ENCODE results near the gene WWP2. TPM values are rescaled to one million over a fixed set of nuclear protein-coding genes. Genes with fewer than 3 reads are reported as not detected.
A peak's percentile ranks its signal among the peaks of the same experiment; 100 is the strongest.

The WWP2 gene
- total and polyA plus RNA-seq, 2 experiments from 2014 or later = 18.5 to 19.0 TPM

DNA sequence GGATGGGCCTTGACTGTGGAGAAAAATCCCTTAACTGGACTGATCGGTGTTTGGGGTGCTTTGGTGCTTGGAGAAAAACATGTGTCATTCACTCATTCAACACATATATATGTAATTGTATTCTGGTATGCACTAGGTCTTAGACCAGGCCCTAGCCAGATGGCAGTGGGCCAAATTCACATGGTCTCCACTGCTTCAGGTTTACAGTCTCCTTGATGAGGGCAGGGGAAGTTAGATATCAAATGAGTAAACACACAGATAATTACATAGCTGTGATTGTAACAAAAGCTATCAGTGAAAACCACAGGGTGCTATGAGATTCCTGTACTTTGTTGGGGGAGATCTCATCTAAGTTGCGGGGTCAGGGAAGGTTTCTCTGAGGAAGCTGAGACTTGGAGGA is 78.8 kb downstream of the WWP2 start:
- no peak overlapping the region for H3K4me2 ChIP-seq (ENCODE audit: unreplicated experiment)
- H3K36me3 ChIP-seq (ENCODE audit: low read depth) = no peaks in the 10 kb centered on the region; the same call in 1 of the 2 replicates
- TF ChIP-seq EZH2 (IDR thresholded peaks at IDR 0.05; ENCODE audit: insufficient read depth, poor library complexity, severe bottlenecking) (no peak), EZH2phosphoT487 (IDR thresholded peaks at IDR 0.05; ENCODE audit: insufficient read depth, low read depth) (no peak)
- no peak for DNase-seq
- no peaks in the 10 kb centered on the region for H3K4me1 ChIP-seq (ENCODE audit: insufficient read depth)
- no peaks in the 10 kb centered on the region for H3K79me2 ChIP-seq (ENCODE audit: insufficient read depth)
- H3K9me3 ChIP-seq (ENCODE audit: low read depth) = no peaks in the 10 kb centered on the region
- in situ Hi-C loops (cut with MboI) = no loop called here
- H4K20me1 ChIP-seq (ENCODE audit: insufficient read depth) = no peaks in the 10 kb centered on the region
- H3F3A ChIP-seq (ENCODE audit: insufficient read depth) = no peaks in the 10 kb centered on the region
- H2AFZ ChIP-seq = no peak overlapping the region
- H3K9me2 ChIP-seq (ENCODE audit: insufficient read depth) = no peaks in the 10 kb centered on the region
- H3K27me3 ChIP-seq (replicated peaks; ENCODE audit: insufficient read depth) = no peaks in the 10 kb centered on the region
- 97% methylated on average over 2 of the region's 2 CpGs for WGBS, 2 experiments (ENCODE audit: low coverage in 1 of 2, low lambda C conversion rate in 2 of 2, missing lambda C conversion rate in 2 of 2)
- H3K27ac ChIP-seq = no peak overlapping the region
- H3K9ac ChIP-seq = no peak overlapping the region
- no peak overlapping the region for H3K4me3 ChIP-seq

DNA sequence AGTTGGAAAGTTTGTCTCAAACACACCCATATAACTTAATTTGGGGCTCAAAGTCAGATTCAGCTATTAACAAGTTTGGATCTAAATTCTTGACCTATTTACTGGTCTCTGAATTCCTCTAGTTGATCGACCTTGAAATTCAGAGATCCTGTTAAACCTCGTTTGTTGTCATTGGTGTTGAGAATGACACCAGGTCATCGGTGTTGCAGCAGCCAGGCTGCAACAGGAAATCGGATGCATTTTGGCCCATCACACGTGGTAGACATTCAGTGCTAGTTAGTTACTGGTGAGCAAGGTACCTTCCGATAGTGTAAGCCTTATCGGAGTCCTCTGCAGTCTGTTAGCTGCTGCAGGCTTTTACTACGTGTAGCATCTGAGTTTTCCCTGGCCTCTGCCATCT is 82.3 kb downstream of the WWP2 start:
- Histone ChIP-seq H3K9me3 (ENCODE audit: low read depth) (no peaks in the 10 kb centered on the region), H3K36me3 (ENCODE audit: low read depth) (no peaks in the 10 kb centered on the region; the same call in 1 of the 2 replicates), H3K79me2 (ENCODE audit: insufficient read depth) (no peaks in the 10 kb centered on the region), H2AFZ (no peak overlapping the region), H3K9ac (no peak overlapping the region), H3K4me3 (no peak overlapping the region), H3K9me2 (ENCODE audit: insufficient read depth) (no peaks in the 10 kb centered on the region), H3K4me1 (ENCODE audit: insufficient read depth) (peaks cover 16% of the 10 kb centered on the region), H3K27me3 (replicated peaks; ENCODE audit: insufficient read depth) (no peaks in the 10 kb centered on the region), H4K20me1 (ENCODE audit: insufficient read depth) (no peaks in the 10 kb centered on the region), H3K4me2 (ENCODE audit: unreplicated experiment) (no peak overlapping the region), H3F3A (ENCODE audit: insufficient read depth) (peaks cover 18% of the 10 kb centered on the region), H3K27ac (no peak overlapping the region)
- in situ Hi-C loops (cut with MboI) = no loop called here
- TF ChIP-seq EZH2 (IDR thresholded peaks at IDR 0.05; ENCODE audit: insufficient read depth, poor library complexity, severe bottlenecking) = no peak
- no peak for TF ChIP-seq EZH2phosphoT487 (IDR thresholded peaks at IDR 0.05; ENCODE audit: insufficient read depth, low read depth)
- no peak for DNase-seq
- 85 to 90% methylated on average over 8 of the region's 8 CpGs for WGBS, 2 experiments (ENCODE audit: low coverage in 1 of 2, low lambda C conversion rate in 2 of 2, missing lambda C conversion rate in 2 of 2)

DNA sequence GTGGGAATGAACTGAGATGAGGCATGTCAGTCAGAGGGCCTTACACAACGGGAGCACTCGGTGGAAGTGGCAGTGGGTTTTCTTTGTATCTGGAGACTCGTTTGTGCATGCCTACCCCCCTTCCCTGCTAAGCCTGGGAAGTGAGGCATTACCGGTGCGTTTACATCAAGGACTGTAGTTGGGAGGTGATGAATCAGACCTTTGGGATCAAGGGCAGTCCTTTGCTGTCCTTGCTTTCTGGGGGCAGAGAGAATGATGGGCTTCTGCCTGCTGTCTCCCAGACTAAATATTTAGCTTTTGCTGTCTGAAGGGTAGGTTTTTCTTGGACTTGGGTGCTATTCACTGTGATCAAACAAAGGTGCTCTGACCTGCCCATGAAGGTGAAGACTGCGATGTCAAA is 83.0 kb downstream of the WWP2 start:
- H3K9me2 ChIP-seq (ENCODE audit: insufficient read depth) = no peaks in the 10 kb centered on the region
- no peaks in the 10 kb centered on the region for H3K27me3 ChIP-seq (replicated peaks; ENCODE audit: insufficient read depth)
- DNase-seq = no peak
- H2AFZ ChIP-seq = no peak overlapping the region
- WGBS, 2 experiments (ENCODE audit: low coverage in 1 of 2, low lambda C conversion rate in 2 of 2, missing lambda C conversion rate in 2 of 2) = 95% methylated on average over 6 of the region's 6 CpGs
- H3F3A ChIP-seq (ENCODE audit: insufficient read depth) = peaks cover 19% of the 10 kb centered on the region
- no peaks in the 10 kb centered on the region for H3K9me3 ChIP-seq (ENCODE audit: low read depth)
- peaks cover 19% of the 10 kb centered on the region for H3K4me1 ChIP-seq (ENCODE audit: insufficient read depth)
- H3K4me3 ChIP-seq = no peak overlapping the region
- no peak overlapping the region for H3K9ac ChIP-seq
- H3K79me2 ChIP-seq (ENCODE audit: insufficient read depth) = no peaks in the 10 kb centered on the region
- no peaks in the 10 kb centered on the region; the same call in 1 of the 2 replicates for H3K36me3 ChIP-seq (ENCODE audit: low read depth)
- H3K4me2 ChIP-seq (ENCODE audit: unreplicated experiment) = no peak overlapping the region
- in situ Hi-C loops (cut with MboI) = no loop called here
- TF ChIP-seq EZH2 (IDR thresholded peaks at IDR 0.05; ENCODE audit: insufficient read depth, poor library complexity, severe bottlenecking) (no peak), EZH2phosphoT487 (IDR thresholded peaks at IDR 0.05; ENCODE audit: insufficient read depth, low read depth) (no peak)
- no peaks in the 10 kb centered on the region for H4K20me1 ChIP-seq (ENCODE audit: insufficient read depth)
- no peak overlapping the region for H3K27ac ChIP-seq

DNA sequence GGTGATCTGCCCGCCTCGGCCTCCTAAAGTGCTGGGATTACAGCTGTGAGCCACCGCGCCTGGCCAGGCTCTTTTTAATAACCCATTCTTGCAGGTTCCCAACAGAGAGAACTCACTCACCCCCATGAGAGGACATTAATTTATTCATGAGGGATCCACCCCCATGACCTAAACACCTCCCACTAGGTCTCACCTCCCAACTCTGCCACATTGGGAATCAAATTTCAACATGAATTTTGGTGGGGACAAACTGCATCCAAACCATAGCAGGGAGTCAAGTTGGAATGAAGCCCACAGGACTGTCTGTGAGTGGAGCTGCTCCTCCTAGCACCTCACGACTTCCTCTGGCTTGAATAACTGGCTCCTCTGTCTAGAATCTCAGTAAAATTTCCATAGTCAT is 85.5 kb downstream of the WWP2 start:
- no peaks in the 10 kb centered on the region for H3K9me2 ChIP-seq (ENCODE audit: insufficient read depth)
- 89 to 94% methylated on average over 5 of the region's 5 CpGs for WGBS, 2 experiments (ENCODE audit: low coverage in 1 of 2, low lambda C conversion rate in 2 of 2, missing lambda C conversion rate in 2 of 2)
- H2AFZ ChIP-seq = no peak overlapping the region
- H3K79me2 ChIP-seq (ENCODE audit: insufficient read depth) = no peaks in the 10 kb centered on the region
- H3K9me3 ChIP-seq (ENCODE audit: low read depth) = no peaks in the 10 kb centered on the region
- no peak for TF ChIP-seq EZH2phosphoT487 (IDR thresholded peaks at IDR 0.05; ENCODE audit: insufficient read depth, low read depth)
- no peak for TF ChIP-seq EZH2 (IDR thresholded peaks at IDR 0.05; ENCODE audit: insufficient read depth, poor library complexity, severe bottlenecking)
- no peaks in the 10 kb centered on the region; the same call in 1 of the 2 replicates for H3K36me3 ChIP-seq (ENCODE audit: low read depth)
- H3K4me1 ChIP-seq (ENCODE audit: insufficient read depth) = peaks cover 30% of the 10 kb centered on the region
- no peaks in the 10 kb centered on the region for H3K27me3 ChIP-seq (replicated peaks; ENCODE audit: insufficient read depth)
- no peak overlapping the region for H3K9ac ChIP-seq
- H3F3A ChIP-seq (ENCODE audit: insufficient read depth) = peaks cover 28% of the 10 kb centered on the region
- H4K20me1 ChIP-seq (ENCODE audit: insufficient read depth) = no peaks in the 10 kb centered on the region
- no peak overlapping the region for H3K4me3 ChIP-seq
- H3K4me2 ChIP-seq (ENCODE audit: unreplicated experiment) = no peak overlapping the region
- in situ Hi-C loops (cut with MboI) = no loop called here
- no peak for DNase-seq
- peak overlapping the region; percentile 87; the same call in 1 of the 2 replicates for H3K27ac ChIP-seq
